HCT116 (cell line): Measurements from ENCODE around the gene NHSL2.

Source experiments
- CEBPB ChIP-seq: IDR thresholded peaks from 2 replicates; pipeline ENCODE4 v1.6.1; 2012; ENCODE audit warnings: low read depth
- CTCF ChIP-seq, 3 experiments: fragments of 200-600 bp in 1 of 3; sonication (generic) in 1 of 3; IDR thresholded peaks in 2 of 3; conservative IDR thresholded peaks in 1 of 3; 2 replicates each; pipeline ENCODE4 v1.5.1; 2012 to 2017; ENCODE audit warnings: low read depth in 2 of 3, low read length in 2 of 3, antibody characterized with exemption in 1 of 3, borderline replicate concordance in 1 of 3, control low read depth in 1 of 3, mild to moderate bottlenecking in 1 of 3, mixed read lengths in 1 of 3, mixed run types in 1 of 3, moderate library complexity in 1 of 3; ENCODE audit not compliant: insufficient read depth in 1 of 3
- EGR1 ChIP-seq: IDR thresholded peaks from 2 replicates; pipeline ENCODE4 v1.6.1; 2012; ENCODE audit warnings: low read depth
- EZH2 ChIP-seq: fragments of 200-600 bp; sonication (generic); IDR thresholded peaks from 2 replicates; pipeline ENCODE4 v1.6.1; 2017; ENCODE audit warnings: antibody characterized with exemption, mixed run types
- EZH2phosphoT487 ChIP-seq: fragments of 200-600 bp; IDR thresholded peaks from 2 replicates; pipeline ENCODE4 v1.6.1; 2018; ENCODE audit warnings: antibody characterized with exemption, borderline replicate concordance
- POLR2A ChIP-seq: IDR thresholded peaks from 2 replicates; pipeline ENCODE4 v1.7.0; 2011; ENCODE audit warnings: borderline replicate concordance; ENCODE audit not compliant: insufficient read depth, insufficient read length; ENCODE audit errors: extremely low read depth
- POLR2AphosphoS5 ChIP-seq: IDR thresholded peaks from 2 replicates; pipeline ENCODE4 v1.6.1; 2011; ENCODE audit warnings: mild to moderate bottlenecking, low read depth, low read length, moderate library complexity
- RAD21 ChIP-seq: IDR thresholded peaks from 2 replicates; pipeline ENCODE4 v1.6.1; 2012; ENCODE audit warnings: low read depth, mild to moderate bottlenecking
- SP1 ChIP-seq: IDR thresholded peaks from 2 replicates; pipeline ENCODE4 v1.6.1; 2012; ENCODE audit warnings: low read depth
- SRF ChIP-seq: IDR thresholded peaks from 2 replicates; pipeline ENCODE4 v1.6.1; 2012; ENCODE audit warnings: low read depth
- TF ChIP-seq, protein P1 (sequence below): IDR thresholded peaks from 2 replicates; pipeline ENCODE4 v1.6.1; 2012; ENCODE audit warnings: low read depth
- TF ChIP-seq, protein P2 (sequence below): IDR thresholded peaks from 2 replicates; pipeline ENCODE4 v1.6.1; 2012

DNA sequence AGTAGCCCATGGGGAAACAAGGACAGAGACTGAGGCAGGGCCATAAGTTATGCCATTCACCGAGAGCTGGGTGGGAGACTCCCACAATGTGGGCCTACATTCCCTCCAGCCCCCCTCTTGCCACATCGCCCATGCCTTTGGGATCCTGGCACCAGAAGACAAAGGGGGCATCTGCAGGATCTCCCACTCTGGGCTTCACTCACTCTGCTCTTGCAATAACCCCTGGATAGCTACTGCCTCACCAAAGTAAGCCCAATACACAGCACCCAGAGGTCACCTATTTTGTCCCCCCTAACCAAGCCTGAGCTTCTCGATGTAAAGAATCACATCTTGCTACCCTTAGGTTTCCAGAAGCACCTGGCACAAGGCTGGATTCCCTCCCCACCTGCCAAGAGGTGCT is 221.8 kb downstream of the NHSL2 start:
- TF ChIP-seq POLR2A (no peak), CTCF (IDR thresholded peaks at IDR 0.05 in 2 of 3, conservative IDR thresholded peaks at IDR 0.05 in 1 of 3; ENCODE audit: borderline replicate concordance in 1 of 3, insufficient read depth in 1 of 3, low read depth in 2 of 3, low read length in 2 of 3) (no peak), SP1 (no peak), EGR1 (no peak), POLR2AphosphoS5 (no peak), RAD21 (no peak), CEBPB (no peak), SRF (no peak), EZH2 (no peak), EZH2phosphoT487 (no peak)
- TF ChIP-seq, protein P1, sequence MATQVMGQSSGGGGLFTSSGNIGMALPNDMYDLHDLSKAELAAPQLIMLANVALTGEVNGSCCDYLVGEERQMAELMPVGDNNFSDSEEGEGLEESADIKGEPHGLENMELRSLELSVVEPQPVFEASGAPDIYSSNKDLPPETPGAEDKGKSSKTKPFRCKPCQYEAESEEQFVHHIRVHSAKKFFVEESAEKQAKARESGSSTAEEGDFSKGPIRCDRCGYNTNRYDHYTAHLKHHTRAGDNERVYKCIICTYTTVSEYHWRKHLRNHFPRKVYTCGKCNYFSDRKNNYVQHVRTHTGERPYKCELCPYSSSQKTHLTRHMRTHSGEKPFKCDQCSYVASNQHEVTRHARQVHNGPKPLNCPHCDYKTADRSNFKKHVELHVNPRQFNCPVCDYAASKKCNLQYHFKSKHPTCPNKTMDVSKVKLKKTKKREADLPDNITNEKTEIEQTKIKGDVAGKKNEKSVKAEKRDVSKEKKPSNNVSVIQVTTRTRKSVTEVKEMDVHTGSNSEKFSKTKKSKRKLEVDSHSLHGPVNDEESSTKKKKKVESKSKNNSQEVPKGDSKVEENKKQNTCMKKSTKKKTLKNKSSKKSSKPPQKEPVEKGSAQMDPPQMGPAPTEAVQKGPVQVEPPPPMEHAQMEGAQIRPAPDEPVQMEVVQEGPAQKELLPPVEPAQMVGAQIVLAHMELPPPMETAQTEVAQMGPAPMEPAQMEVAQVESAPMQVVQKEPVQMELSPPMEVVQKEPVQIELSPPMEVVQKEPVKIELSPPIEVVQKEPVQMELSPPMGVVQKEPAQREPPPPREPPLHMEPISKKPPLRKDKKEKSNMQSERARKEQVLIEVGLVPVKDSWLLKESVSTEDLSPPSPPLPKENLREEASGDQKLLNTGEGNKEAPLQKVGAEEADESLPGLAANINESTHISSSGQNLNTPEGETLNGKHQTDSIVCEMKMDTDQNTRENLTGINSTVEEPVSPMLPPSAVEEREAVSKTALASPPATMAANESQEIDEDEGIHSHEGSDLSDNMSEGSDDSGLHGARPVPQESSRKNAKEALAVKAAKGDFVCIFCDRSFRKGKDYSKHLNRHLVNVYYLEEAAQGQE, result no peak
- TF ChIP-seq, protein P2, sequence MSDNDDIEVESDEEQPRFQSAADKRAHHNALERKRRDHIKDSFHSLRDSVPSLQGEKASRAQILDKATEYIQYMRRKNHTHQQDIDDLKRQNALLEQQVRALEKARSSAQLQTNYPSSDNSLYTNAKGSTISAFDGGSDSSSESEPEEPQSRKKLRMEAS, result no peak
